H1 (cell line): ENCODE results near the gene GP5. TPM values are rescaled to one million over a fixed set of nuclear protein-coding genes. Genes with fewer than 3 reads are reported as not detected.

Source experiments
- CTCF ChIA-PET: fragments of 300-600 bp; sonication (Branson Sonifier 250); formaldehyde crosslinking; loops from one replicate; lab custom pipeline; 2021; ENCODE audit not compliant: partially characterized antibody; lab: Charles Lee
- POLR2A ChIA-PET: fragments of 300-600 bp; sonication (Branson Sonifier 250); formaldehyde crosslinking; loops from one replicate; lab custom pipeline; 2021; ENCODE audit warnings: inconsistent platforms; ENCODE audit not compliant: partially characterized antibody; lab: Charles Lee
- DNase-seq, 2 experiments: peaks; one replicate each; pipeline versions ENCODE4 v3.0.0 to v3.0.0-alpha.2; 2010 to 2022; ENCODE audit warnings: low spot score in 2 of 2, low read depth in 1 of 2, mixed read lengths in 1 of 2
- FAIRE-seq: peaks from 2 replicates; lab custom pipeline; 2011; peaks lifted over from hg19 to GRCh38; lab: Jason Lieb, UNC
- H2AFZ ChIP-seq: 2 replicates; pipeline ENCODE4 v1.8.1; 2012; ENCODE audit warnings: low read length, inconsistent platforms
- H2AK5ac ChIP-seq: 2 replicates; pipeline ENCODE4 v1.6.1; 2013; ENCODE audit warnings: low read depth, low read length
- H2BK120ac ChIP-seq: replicated peaks from 2 replicates; pipeline ENCODE3; 2013; ENCODE audit warnings: low read depth, low read length, inconsistent platforms
- H2BK12ac ChIP-seq: 2 replicates; pipeline ENCODE4 v1.6.1; 2013; ENCODE audit warnings: low read depth, low read length
- H2BK15ac ChIP-seq: 2 replicates; pipeline ENCODE4 v1.6.1; 2013; ENCODE audit warnings: low read length
- H2BK20ac ChIP-seq: 2 replicates; pipeline ENCODE4 v1.6.1; 2013; ENCODE audit warnings: low read length
- H2BK5ac ChIP-seq: 2 replicates; pipeline ENCODE4 v1.6.1; 2013; ENCODE audit warnings: low read depth, low read length
- H3K14ac ChIP-seq: 2 replicates; pipeline ENCODE4 v1.6.1; 2013; ENCODE audit warnings: inconsistent platforms; ENCODE audit not compliant: insufficient read length
- H3K18ac ChIP-seq: 2 replicates; pipeline ENCODE4 v1.6.1; 2013; ENCODE audit warnings: low read length; ENCODE audit errors: extremely low read depth
- H3K23ac ChIP-seq: 2 replicates; pipeline ENCODE4 v1.6.1; 2013; ENCODE audit warnings: inconsistent platforms; ENCODE audit not compliant: insufficient read length
- H3K23me2 ChIP-seq: 2 replicates; pipeline ENCODE4 v1.6.1; 2013; ENCODE audit warnings: low read depth, low read length
- H3K27ac ChIP-seq: 2 replicates; pipeline ENCODE4 v1.6.1; 2011; ENCODE audit warnings: low read depth, low read length, inconsistent platforms
- H3K27me3 ChIP-seq, 4 experiments: replicated peaks in 1 of 4; 1 replicate in 1 of 4; 2 replicates in 3 of 4; pipeline versions ENCODE4 v1.6.1 to v1.8.1; 2011 to 2013; ENCODE audit warnings: low read length in 3 of 4, mild to moderate bottlenecking in 3 of 4, inconsistent platforms in 2 of 4, mixed read lengths in 2 of 4, moderate library complexity in 1 of 4; ENCODE audit not compliant: control insufficient read depth in 3 of 4, insufficient read depth in 3 of 4; ENCODE audit errors: extremely low read depth in 1 of 4
- H3K36me3 ChIP-seq, 4 experiments: 2 replicates each; pipeline versions ENCODE4 v1.6.1 to v1.8.1; 2011 to 2013; ENCODE audit warnings: mild to moderate bottlenecking in 4 of 4, low read length in 3 of 4, moderate library complexity in 2 of 4, control low read depth in 1 of 4, inconsistent platforms in 1 of 4; ENCODE audit not compliant: insufficient read depth in 4 of 4, control insufficient read depth in 2 of 4
- H3K4ac ChIP-seq: replicated peaks from 2 replicates; pipeline ENCODE3; 2013; ENCODE audit warnings: low read length, low read depth, mixed read lengths, inconsistent platforms; ENCODE audit not compliant: insufficient read length
- H3K4me1 ChIP-seq, 4 experiments: replicated peaks in 1 of 4; 1 replicate in 1 of 4; 2 replicates in 3 of 4; pipeline versions ENCODE4 v1.6.1 to v1.8.1; 2011 to 2013; ENCODE audit warnings: low read length in 3 of 4, inconsistent platforms in 2 of 4, mixed read lengths in 1 of 4; ENCODE audit not compliant: insufficient read depth in 4 of 4, control insufficient read depth in 3 of 4
- H3K4me2 ChIP-seq, 2 experiments: 2 replicates each; pipeline versions ENCODE4 v1.6.1 to v1.8.1; 2011 to 2013; ENCODE audit warnings: low read depth in 2 of 2, low read length in 2 of 2, control low read depth in 1 of 2, inconsistent platforms in 1 of 2, mild to moderate bottlenecking in 1 of 2; ENCODE audit not compliant: insufficient read depth in 1 of 2
- H3K4me3 ChIP-seq, 4 experiments: fragments of 200-600, 300-600 bp in 1 of 4; sonication (generic), shearing (Covaris generic), sonication (Bioruptor Twin) in 1 of 4; 2 replicates each; pipeline versions ENCODE4 v1.5.1 to v1.8.1; 2011 to 2016; ENCODE audit warnings: low read length in 4 of 4, low read depth in 3 of 4, control low read depth in 2 of 4, inconsistent platforms in 2 of 4, mild to moderate bottlenecking in 2 of 4, mixed read lengths in 1 of 4, moderate library complexity in 1 of 4; ENCODE audit not compliant: insufficient read depth in 2 of 4; ENCODE audit errors: extremely low read depth in 1 of 4
- H3K56ac ChIP-seq: replicated peaks from 2 replicates; pipeline ENCODE3; 2013; ENCODE audit warnings: low read depth, mild to moderate bottlenecking, mixed read lengths, low read length, inconsistent platforms; ENCODE audit not compliant: insufficient read length
- H3K79me1 ChIP-seq: 2 replicates; pipeline ENCODE4 v1.6.1; 2013; ENCODE audit warnings: low read depth, low read length, control low read depth
- H3K79me2 ChIP-seq, 2 experiments: 2 replicates each; pipeline versions ENCODE4 v1.6.1 to v1.8.1; 2012 to 2013; ENCODE audit warnings: low read length in 2 of 2, mild to moderate bottlenecking in 2 of 2, inconsistent platforms in 1 of 2; ENCODE audit not compliant: insufficient read depth in 2 of 2, control insufficient read depth in 1 of 2
- H3K9ac ChIP-seq, 4 experiments: replicated peaks in 1 of 4; 1 replicate in 1 of 4; 2 replicates in 3 of 4; pipeline versions ENCODE4 v1.6.1 to v1.8.1; 2011 to 2013; ENCODE audit warnings: low read depth in 3 of 4, low read length in 3 of 4, control low read depth in 2 of 4, mild to moderate bottlenecking in 2 of 4, moderate library complexity in 2 of 4, inconsistent platforms in 1 of 4; ENCODE audit errors: extremely low read depth in 1 of 4
- H3K9me3 ChIP-seq, 2 experiments: 2 replicates each; pipeline versions ENCODE4 v1.6.1 to v1.8.1; 2012 to 2013; ENCODE audit warnings: mild to moderate bottlenecking in 2 of 2, moderate library complexity in 2 of 2, control low read depth in 1 of 2, inconsistent platforms in 1 of 2, low read depth in 1 of 2, low read length in 1 of 2, mixed read lengths in 1 of 2; ENCODE audit not compliant: insufficient read depth in 2 of 2
- H4K20me1 ChIP-seq, 2 experiments: replicated peaks in 1 of 2; 2 replicates each; pipeline versions ENCODE3 to v1.8.1; 2011 to 2013; ENCODE audit warnings: inconsistent platforms in 2 of 2, low read length in 2 of 2, mild to moderate bottlenecking in 1 of 2; ENCODE audit not compliant: insufficient read depth in 2 of 2, control insufficient read depth in 1 of 2
- H4K5ac ChIP-seq: 2 replicates; pipeline ENCODE4 v1.6.1; 2013; ENCODE audit warnings: low read length, low read depth, mixed read lengths, inconsistent platforms; ENCODE audit not compliant: insufficient read length
- H4K8ac ChIP-seq: 2 replicates; pipeline ENCODE4 v1.8.0; 2013; ENCODE audit warnings: mild to moderate bottlenecking, moderate library complexity, low read length, inconsistent platforms; ENCODE audit not compliant: insufficient read depth; ENCODE audit errors: extremely low read depth
- H4K91ac ChIP-seq: replicated peaks from 2 replicates; pipeline ENCODE3; 2013; ENCODE audit warnings: low read length, mixed read lengths, inconsistent platforms; ENCODE audit not compliant: insufficient read length
- ATF2 ChIP-seq: IDR thresholded peaks from 2 replicates; pipeline ENCODE4 v1.6.1; 2012; ENCODE audit warnings: low read length, inconsistent platforms
- CBX5 ChIP-seq: fragments of 300-800, 300-1000 bp; sonication (generic); IDR thresholded peaks from 2 replicates; pipeline ENCODE4 v1.7.1; 2016; ENCODE audit warnings: antibody characterized with exemption, low read length, low read depth
- CHD1 ChIP-seq: IDR thresholded peaks from 2 replicates; pipeline ENCODE4 v1.6.1; 2012; ENCODE audit warnings: low read depth, low read length, improper control_type of control experiment
- E2F6 ChIP-seq: IDR thresholded peaks from 2 replicates; pipeline ENCODE4 v1.6.1; 2012; ENCODE audit warnings: inconsistent platforms
- FOSL1 ChIP-seq: IDR thresholded peaks from 2 replicates; pipeline ENCODE4 v1.6.1; 2011; ENCODE audit warnings: mild to moderate bottlenecking, low read depth, low read length, moderate library complexity; ENCODE audit not compliant: insufficient read depth
- KDM1A ChIP-seq: fragments of 200-600, 300-600 bp; sonication (generic); IDR thresholded peaks from 2 replicates; pipeline ENCODE4 v1.7.1; 2016; ENCODE audit warnings: mild to moderate bottlenecking, low read length, borderline replicate concordance
- KDM5A ChIP-seq: fragments of 200-600 bp; IDR thresholded peaks from 2 replicates; pipeline ENCODE4 v1.7.1; 2012; ENCODE audit warnings: mild to moderate bottlenecking, low read length, inconsistent platforms, mixed read lengths
- MAFK ChIP-seq: IDR thresholded peaks from 2 replicates; pipeline ENCODE4 v1.6.1; 2012; ENCODE audit warnings: low read depth, mild to moderate bottlenecking, improper control_type of control experiment, low read length
- POLR2A ChIP-seq, 2 experiments: IDR thresholded peaks; 1 replicate in 1 of 2; 2 replicates in 1 of 2; pipeline ENCODE4 v1.6.1; 2011; ENCODE audit warnings: low read depth in 2 of 2, low read length in 2 of 2, mild to moderate bottlenecking in 2 of 2; ENCODE audit errors: control extremely low read depth in 1 of 2
- SP4 ChIP-seq: IDR thresholded peaks from 2 replicates; pipeline ENCODE4 v1.6.1; 2012; ENCODE audit warnings: low read length, inconsistent platforms
- SUZ12 ChIP-seq: fragments of 200-600 bp; sonication (generic); IDR thresholded peaks from 2 replicates; pipeline ENCODE4 v1.6.1; 2012; ENCODE audit warnings: mild to moderate bottlenecking, inconsistent platforms, low read length, moderate library complexity, mixed read lengths
- TAF1 ChIP-seq: IDR thresholded peaks from 2 replicates; pipeline ENCODE4 v1.6.1; 2011; ENCODE audit warnings: mild to moderate bottlenecking, low read depth, low read length
- TBP ChIP-seq: IDR thresholded peaks from 2 replicates; pipeline ENCODE4 v1.6.1; 2011; ENCODE audit warnings: low read depth, low read length, improper control_type of control experiment
- WGBS, 2 experiments: shearing (Covaris generic) in 1 of 2; methylation state at CpG; one replicate each; pipeline versions ENCODE4 v1.1.6 to v1.1.7; 2013 to 2015; ENCODE audit warnings: low lambda C conversion rate in 2 of 2, mixed read lengths in 2 of 2, inconsistent platforms in 1 of 2, low coverage in 1 of 2, missing lambda C conversion rate in 1 of 2; ENCODE audit not compliant: insufficient replicate concordance in 2 of 2, insufficient coverage in 1 of 2, insufficient read length in 1 of 2; ENCODE audit errors: extremely low coverage in 1 of 2, missing lambda C conversion rate in 1 of 2; 5-methylcytosine and 5-hydroxymethylcytosine counted together
- polyA plus RNA-seq, 7 experiments: library from polyadenylated mRNA; depleted of rRNA in 3 of 7; stranded (reverse) in 5 of 7; unstranded in 2 of 7; fragments of >200 nt in 5 of 7; fragments of 200-250 nt in 2 of 7; gene quantifications; 1 replicate in 5 of 7; 2 replicates in 1 of 7; 4 replicates in 1 of 7; pipeline versions ENCODE4 v1.2.1 to v1.2.3, GENCODE V29; 2011 to 2013; ENCODE audit warnings: missing spikeins in 2 of 7, mixed read lengths in 2 of 7
- total RNA-seq: library from RNA; stranded (reverse); fragmentation: NEBNext Ultra II Directional; extraction: Animal tissue kit (Norgen Biotek cat#: 25700); gene quantifications from 2 replicates; pipeline ENCODE4 v1.2.1, GENCODE V29; 2021

The GP5 gene
- total and polyA plus RNA-seq, 2 of the 8 experiments (the other 6 are each of a cell fraction or from before 2014, with no cell fraction given): 0.13 to 0.14 TPM

- no peak overlapping the region for H4K8ac ChIP-seq
- H2BK5ac ChIP-seq: no peak overlapping the region
- ChIA-PET CTCF (interaction anchor here (0.8 to 18.9 kb wide), 5 partner anchors 13 to 43 kb away, joined by 3 to 344 read pairs (median 4); partner anchors contain the start of gene CPN2), POLR2A (interaction anchor here (1.3 kb wide), 1 partner anchor 33 kb away, joined by 3 read pairs; no protein-coding TSS in a partner anchor)
- H3K79me2 ChIP-seq: no peaks in the 10 kb centered on the region
- H3K9ac ChIP-seq: no peak overlapping the region
- DNase-seq (no peak), FAIRE-seq (no peak)
- no peaks in the 10 kb centered on the region for H3K36me3 ChIP-seq
- WGBS, 2 experiments: 87% methylated on average over 3 of the region's 3 CpGs; no CpG with 5 or more reads in 1 of the 2 experiments
- peaks cover 2 to 11% (median 6%) of the 10 kb centered on the region in 4 experiments for H3K4me1 ChIP-seq
- H2BK20ac ChIP-seq: no peak overlapping the region
- peak overlapping the region; percentile 46; the same call in 1 of the 2 replicates for H2BK15ac ChIP-seq
- H3K9me3 ChIP-seq: no peaks in the 10 kb centered on the region; a peak in 1 of 4 replicates
- 0 out of 2 replicates have a peak overlapping the region, but pooled peaks have one; percentile 38 for H3K27ac ChIP-seq
- no peak overlapping the region for H2AFZ ChIP-seq
- H4K91ac ChIP-seq: no peak overlapping the region
- H3K4me3 ChIP-seq: no peak overlapping the region
- no peak overlapping the region for H2AK5ac ChIP-seq
- H3K79me1 ChIP-seq: no peaks in the 10 kb centered on the region
- H4K5ac ChIP-seq: no peak overlapping the region
- no peak overlapping the region for H2BK12ac ChIP-seq
- no peak overlapping the region for H3K18ac ChIP-seq
- no peak overlapping the region for H3K4ac ChIP-seq
- no peak overlapping the region for H3K4me2 ChIP-seq
- H3K27me3 ChIP-seq: peaks cover 0 to 7% (median 2%) of the 10 kb centered on the region in 4 experiments; a peak in 4 of 7 replicates
- H3K56ac ChIP-seq: no peak overlapping the region
- no peaks in the 10 kb centered on the region for H4K20me1 ChIP-seq
- no peaks in the 10 kb centered on the region; the same call in 1 of the 2 replicates for H3K23me2 ChIP-seq
- no peak overlapping the region for H3K23ac ChIP-seq
- H3K14ac ChIP-seq: no peak overlapping the region
- no peak overlapping the region for H2BK120ac ChIP-seq
- no peak for TF ChIP-seq FOSL1
- no peak for TF ChIP-seq SP4
- TF ChIP-seq ATF2: no peak
- TF ChIP-seq KDM5A: no peak
- no peak for TF ChIP-seq TAF1
- TF ChIP-seq POLR2A (IDR thresholded peaks at IDR 0.05; ENCODE audit: control extremely low read depth in 1 of 2, low read depth in 2 of 2, low read length in 2 of 2): no peak
- TF ChIP-seq CBX5: no peak
- TF ChIP-seq KDM1A: no peak
- TF ChIP-seq E2F6: no peak
- no peak for TF ChIP-seq CHD1
- TF ChIP-seq SUZ12: no peak
- TF ChIP-seq TBP: no peak
- no peak for TF ChIP-seq MAFK
Observed at GRCh38 chr3:194364314-194364651, 34.8 kb downstream of the GP5 start.
